Activated CD4-positive, alpha-beta T cell treated with anti-CD3 and anti-CD28 coated beads, Interleukin-2, Interleukin-4, amounts not matched to agents 100 ng/mL and 50 ng/mL, durations not matched to agents 16 hours and 8 hours (primary cell): ENCODE results near the gene CAV3.

ENCODE experiments used
- DNase-seq: peaks from one replicate; pipeline ENCODE4 v3.0.0-alpha.2; 2020; ENCODE audit warnings: low spot score

The CAV3 gene

GRCh38 chr3:8736436-8736835 is 2.8 kb downstream of the CAV3 start:
- no peak for DNase-seq

GRCh38 chr3:8737301-8737700 is 3.7 kb downstream of the CAV3 start:
- no peak for DNase-seq

- DNase-seq = no peak
These were observed 4.2 kb downstream of the CAV3 start for GRCh38 chr3:8737823-8738222.

- no peak for DNase-seq
These were observed 5.0 kb downstream of the CAV3 start for GRCh38 chr3:8738639-8739038.

- peak; percentile 38 for DNase-seq
These were observed 6.3 kb downstream of the CAV3 start for GRCh38 chr3:8739757-8740504.

- no peak for DNase-seq
These were observed 8.1 kb downstream of the CAV3 start for GRCh38 chr3:8741581-8742261.

GRCh38 chr3:8743021-8743601 is 9.5 kb downstream of the CAV3 start:
- DNase-seq = no peak

- DNase-seq = no peak
These were observed 10.3 kb downstream of the CAV3 start for GRCh38 chr3:8743911-8744310.

GRCh38 chr3:8745619-8746370 is 12.2 kb downstream of the CAV3 start:
- no peak for DNase-seq

GRCh38 chr3:8746780-8747345 is 13.3 kb downstream of the CAV3 start:
- DNase-seq = no peak

GRCh38 chr3:8749316-8749715 is 15.7 kb downstream of the CAV3 start:
- no peak for DNase-seq

- DNase-seq = no peak
These were observed 19.2 kb downstream of the CAV3 start for GRCh38 chr3:8752832-8753231.

- no peak for DNase-seq
These were observed 21.5 kb downstream of the CAV3 start for GRCh38 chr3:8755097-8755496.

- no peak for DNase-seq
These were observed 22.1 kb downstream of the CAV3 start for GRCh38 chr3:8755564-8756237.

GRCh38 chr3:8756671-8757070 is 23.1 kb downstream of the CAV3 start:
- no peak for DNase-seq

- no peak for DNase-seq
These were observed 24.2 kb downstream of the CAV3 start for GRCh38 chr3:8757551-8758518.

GRCh38 chr3:8759038-8759707 is 25.6 kb downstream of the CAV3 start:
- DNase-seq = no peak

- no peak for DNase-seq
These were observed 26.5 kb downstream of the CAV3 start for GRCh38 chr3:8760091-8760490.

- DNase-seq = no peak
These were observed 26.9 kb downstream of the CAV3 start for GRCh38 chr3:8760506-8760905.

- DNase-seq = no peak
These were observed 28.3 kb downstream of the CAV3 start for GRCh38 chr3:8761866-8762265.
